Forelimb muscle (tissue), 1 donor: Measurements from ENCODE around the gene SPX. TPM values are rescaled to one million over a fixed set of nuclear protein-coding genes. Genes with fewer than 3 reads are reported as not detected.
A peak's percentile ranks its signal among the peaks of the same experiment; 100 is the strongest.

Experiments
- DNase-seq: peaks from one replicate; pipeline ENCODE4 v3.0.0-alpha.2; 2013; ENCODE audit warnings: low read depth
- polyA plus RNA-seq: library from polyadenylated mRNA; unstranded; fragments of 120-200 nt; gene quantifications from one replicate; pipeline ENCODE4 v1.2.1, GENCODE V29; 2013; ENCODE audit not compliant: insufficient read length

The SPX gene
- polyA plus RNA-seq = 29.0 TPM

- no peak for DNase-seq
Measured at GRCh38 chr12:21526053-21526452, at the start of gene SPX. Gene SPX (plus strand): TSS chr12:21526296. CDS start chr12:21526473, 177 bp downstream.

GRCh38 chr12:21476949-21477348 lies 49.1 kb upstream of the SPX start:
- DNase-seq = no peak

GRCh38 chr12:21478756-21479455 lies 47.2 kb upstream of the SPX start:
- DNase-seq = no peak

GRCh38 chr12:21483531-21483930 lies 42.6 kb upstream of the SPX start:
- no peak for DNase-seq

- no peak for DNase-seq
Measured at GRCh38 chr12:21485998-21486397, 40.1 kb upstream of the SPX start.

- no peak for DNase-seq
Measured at GRCh38 chr12:21499765-21500164, 26.3 kb upstream of the SPX start.

- no peak for DNase-seq
Measured at GRCh38 chr12:21500786-21501257, 25.3 kb upstream of the SPX start.

- peak; percentile 98 for DNase-seq
Measured at GRCh38 chr12:21501258-21502163, 24.6 kb upstream of the SPX start, which contains the start of the genes GOLT1B and RECQL. Gene GOLT1B (plus strand): TSS chr12:21501789. CDS start chr12:21501924, 135 bp downstream. Gene RECQL (minus strand): TSS chr12:21501635. CDS start chr12:21499570, 2,065 bp downstream.

GRCh38 chr12:21502164-21502496 lies 24.0 kb upstream of the SPX start:
- DNase-seq = peak; percentile 14

GRCh38 chr12:21502872-21503271 lies 23.2 kb upstream of the SPX start:
- no peak for DNase-seq

GRCh38 chr12:21505888-21506287 lies 20.2 kb upstream of the SPX start:
- no peak for DNase-seq

- DNase-seq = no peak
Measured at GRCh38 chr12:21507849-21508248, 18.2 kb upstream of the SPX start.

GRCh38 chr12:21509768-21510167 lies 16.3 kb upstream of the SPX start:
- DNase-seq = no peak

GRCh38 chr12:21516281-21516680 lies 9.8 kb upstream of the SPX start:
- no peak for DNase-seq

GRCh38 chr12:21518451-21518850 lies 7.6 kb upstream of the SPX start:
- DNase-seq = no peak

- no peak for DNase-seq
Measured at GRCh38 chr12:21521541-21521940, 4.6 kb upstream of the SPX start.

GRCh38 chr12:21523148-21523547 lies 2.9 kb upstream of the SPX start:
- DNase-seq = no peak

- no peak for DNase-seq
Measured at GRCh38 chr12:21526721-21527345, 737 bp downstream of the SPX start.

- DNase-seq = no peak
Measured at GRCh38 chr12:21527451-21528180, 1.5 kb downstream of the SPX start.

- no peak for DNase-seq
Measured at GRCh38 chr12:21528953-21529352, 2.9 kb downstream of the SPX start.

- no peak for DNase-seq
Measured at GRCh38 chr12:21529456-21529855, 3.4 kb downstream of the SPX start.
